NCI-H1436 (cell line): ENCODE data around the gene RTL9.
"Not testable (repeated sequence)": the region's sequence is repeated elsewhere in the genome, so short reads cannot be mapped to it uniquely, and the experiment has no call there.

Experiments used
- DNase-seq: peaks from one replicate; lab custom pipeline; 2025; lab: John Stamatoyannopoulos, UW

Gene RTL9

GRCh38 chrX:110358548-110358947 is at the start of gene RTL9:
TSS of gene RTL9 (plus strand) at chrX:110358848. CDS start at chrX:110450618, 91,770 bp downstream.
- DNase-seq = no peak

GRCh38 chrX:110310000-110310790 is 48.5 kb upstream of the RTL9 start:
- DNase-seq = no peak

GRCh38 chrX:110310896-110311295 is 47.8 kb upstream of the RTL9 start:
- no peak for DNase-seq

- no peak for DNase-seq
These were observed 47.0 kb upstream of the RTL9 start for GRCh38 chrX:110311437-110312230.

GRCh38 chrX:110315551-110315950 is 43.1 kb upstream of the RTL9 start:
- no peak for DNase-seq

- DNase-seq = no peak
These were observed 42.1 kb upstream of the RTL9 start for GRCh38 chrX:110316351-110317060.

- no peak for DNase-seq
These were observed 41.4 kb upstream of the RTL9 start for GRCh38 chrX:110317061-110317819.

- DNase-seq = peak; percentile 83
These were observed 40.6 kb upstream of the RTL9 start, which contains the start of gene AMMECR1 for GRCh38 chrX:110317820-110318663. TSS of gene AMMECR1 (minus strand) at chrX:110318085. CDS start at chrX:110318071, 14 bp downstream.

- DNase-seq = no peak
These were observed 40.0 kb upstream of the RTL9 start for GRCh38 chrX:110318664-110318968.

GRCh38 chrX:110320381-110320987 is 38.2 kb upstream of the RTL9 start:
- DNase-seq = no peak

- no peak for DNase-seq
These were observed 37.6 kb upstream of the RTL9 start for GRCh38 chrX:110321081-110321480.

- DNase-seq = no peak
These were observed 37.0 kb upstream of the RTL9 start for GRCh38 chrX:110321670-110322069.

- DNase-seq = peak; percentile 64
These were observed 36.0 kb upstream of the RTL9 start for GRCh38 chrX:110322603-110323002.

GRCh38 chrX:110326712-110327111 is 31.9 kb upstream of the RTL9 start:
- DNase-seq = no peak

GRCh38 chrX:110327336-110327735 is 31.3 kb upstream of the RTL9 start:
- no peak for DNase-seq

GRCh38 chrX:110328613-110329012 is 30.0 kb upstream of the RTL9 start:
- not testable (repeated sequence) for DNase-seq

GRCh38 chrX:110331444-110332030 is 27.1 kb upstream of the RTL9 start:
- DNase-seq = no peak

GRCh38 chrX:110333458-110333857 is 25.2 kb upstream of the RTL9 start:
- DNase-seq = not testable (repeated sequence)

- DNase-seq = no peak
These were observed 19.7 kb upstream of the RTL9 start for GRCh38 chrX:110338935-110339334.
